Measurements from ENCODE around the gene MRPL39. TPM values are rescaled to one million over a fixed set of nuclear protein-coding genes. Genes with fewer than 3 reads are reported as not detected.

Gene MRPL39
- total and polyA plus RNA-seq, 8 donors = 2.9 to 65.6 (median 31.5) TPM; not detected in 1

DNA sequence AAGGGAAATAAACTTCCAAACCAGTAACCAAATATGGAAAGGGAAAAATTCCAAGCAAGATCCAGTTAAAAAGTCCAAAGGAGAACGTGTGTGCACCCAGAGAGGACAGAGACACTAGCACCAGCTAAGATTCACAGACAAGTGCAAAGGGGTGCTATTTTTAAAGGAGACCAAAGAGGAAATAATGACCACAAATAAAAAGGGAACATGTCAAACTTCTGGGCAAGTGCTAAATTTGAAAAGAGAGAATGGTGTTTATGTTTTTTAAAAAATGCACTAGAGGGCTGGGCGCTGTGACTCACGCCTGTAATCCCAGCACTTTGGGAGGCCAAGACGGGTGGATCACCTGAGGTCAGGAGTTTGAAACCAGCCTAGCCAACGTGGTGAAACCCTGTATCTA lies 40.4 kb upstream of the MRPL39 start:
- 44 to 63% (median 60%) methylated on average over 5 of the region's 5 CpGs for WGBS, 5 donors
- TF ChIP-seq POLR2A (IDR thresholded peaks at IDR 0.05) = no peak
- intact Hi-C loops (cut with DNase I; ENCODE audit: low total_unique reads) = no loop called here

DNA sequence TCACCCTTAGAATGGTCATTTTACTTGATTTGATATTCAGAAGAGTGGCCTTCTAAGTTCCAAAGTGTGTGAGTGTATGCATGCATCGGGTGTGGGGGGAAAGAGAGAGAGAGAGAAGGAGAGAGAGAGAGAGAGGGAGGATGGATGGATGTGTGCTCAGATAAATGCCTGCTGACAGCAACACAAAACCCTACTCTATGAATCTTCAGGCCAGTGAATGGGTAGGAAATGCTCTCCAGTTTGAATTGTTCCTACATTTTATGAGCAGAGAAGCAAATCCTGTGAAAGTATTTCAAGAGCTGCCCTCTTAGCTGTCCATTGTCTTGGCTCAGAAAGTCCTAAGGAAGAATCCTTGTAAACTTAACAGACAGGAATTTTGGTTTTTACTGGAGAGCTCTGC lies 39.2 kb upstream of the MRPL39 start:
- Histone ChIP-seq H3K4me3 (no peak overlapping the region), H3K27ac (no peak overlapping the region), H3K27me3 (no peaks in the 10 kb centered on the region), H3K9me3 (no peaks in the 10 kb centered on the region), H3K4me1 (peaks cover 0 to 11% (median 2%) of the 10 kb centered on the region in 4 donors), H3K36me3 (no peaks in the 10 kb centered on the region)
- no peak for DNase-seq
- TF ChIP-seq POLR2A (IDR thresholded peaks at IDR 0.05) (no peak), POLR2AphosphoS5 (IDR thresholded peaks at IDR 0.05) (no peak), CTCF (IDR thresholded peaks at IDR 0.05) (no peak), EP300 (IDR thresholded peaks at IDR 0.05) (no peak)
- intact Hi-C loops (cut with DNase I; ENCODE audit: low total_unique reads) = no loop called here
- WGBS, 5 donors = 64 to 80% (median 65%) methylated on average over 1 of the region's 1 CpG

More for the DNA sequence above, 40.4 kb upstream of the MRPL39 start:
- Histone ChIP-seq H3K36me3 (no peaks in the 10 kb centered on the region), H3K4me3 (no peak overlapping the region), H3K27me3 (no peaks in the 10 kb centered on the region), H3K9me3 (no peaks in the 10 kb centered on the region), H3K4me1 (peaks cover 0 to 11% (median 2%) of the 10 kb centered on the region in 4 donors), H3K27ac (no peak overlapping the region)
- no peak for DNase-seq

- WGBS, 5 donors = 80 to 86% (median 83%) methylated on average over 4 of the region's 4 CpGs
- DNase-seq = no peak
- Histone ChIP-seq H3K27ac (no peak overlapping the region), H3K4me3 (no peak overlapping the region), H3K4me1 (peaks cover 11 to 39% (median 24%) of the 10 kb centered on the region in 4 donors), H3K9me3 (no peaks in the 10 kb centered on the region), H3K36me3 (no peaks in the 10 kb centered on the region), H3K27me3 (peaks cover 0 to 20% (median 16%) of the 10 kb centered on the region in 3 donors)
- intact Hi-C loops (cut with DNase I; ENCODE audit: low total_unique reads) = no loop called here
- TF ChIP-seq EP300 (IDR thresholded peaks at IDR 0.05) (no peak), POLR2AphosphoS5 (IDR thresholded peaks at IDR 0.05) (no peak), CTCF (IDR thresholded peaks at IDR 0.05) (no peak), POLR2A (IDR thresholded peaks at IDR 0.05) (no peak)
Measured at GRCh38 chr21:25643486-25643885, 36.2 kb upstream of the MRPL39 start.

- DNase-seq = no peak
- WGBS, 5 donors = 56 to 65% (median 62%) methylated on average over 5 of the region's 5 CpGs
- H3K4me3 ChIP-seq = peak overlapping the region; percentile 54 to 73 (median 64)
- peaks cover 0 to 31% (median 25%) of the 10 kb centered on the region in 3 donors for H3K27me3 ChIP-seq
- intact Hi-C loops (cut with DNase I; ENCODE audit: low total_unique reads) = no loop called here
- H3K36me3 ChIP-seq = no peaks in the 10 kb centered on the region
- no peaks in the 10 kb centered on the region for H3K9me3 ChIP-seq
- H3K27ac ChIP-seq = peak overlapping the region in 2 of 5 donors; percentile 78 to 93
- peaks cover 11 to 34% (median 26%) of the 10 kb centered on the region in 4 donors for H3K4me1 ChIP-seq
- TF ChIP-seq POLR2A (IDR thresholded peaks at IDR 0.05) (no peak), CTCF (IDR thresholded peaks at IDR 0.05) (no peak), EP300 (IDR thresholded peaks at IDR 0.05) (no peak), POLR2AphosphoS5 (IDR thresholded peaks at IDR 0.05) (no peak)
Measured at GRCh38 chr21:25640943-25641292, 33.6 kb upstream of the MRPL39 start.

- Histone ChIP-seq H3K4me3 (peak overlapping the region; percentile 54 to 73 (median 64)), H3K27me3 (peaks cover 0 to 31% (median 25%) of the 10 kb centered on the region in 3 donors), H3K4me1 (peaks cover 11 to 34% (median 26%) of the 10 kb centered on the region in 4 donors), H3K36me3 (no peaks in the 10 kb centered on the region), H3K27ac (peak overlapping the region; percentile 4 to 93 (median 77)), H3K9me3 (no peaks in the 10 kb centered on the region)
- DNase-seq = peak in 1 of 2 donors; percentile 66
- intact Hi-C loops (cut with DNase I; ENCODE audit: low total_unique reads) = no loop called here
- TF ChIP-seq POLR2A (IDR thresholded peaks at IDR 0.05) (no peak), POLR2AphosphoS5 (IDR thresholded peaks at IDR 0.05) (no peak), CTCF (IDR thresholded peaks at IDR 0.05) (no peak), EP300 (IDR thresholded peaks at IDR 0.05) (no peak)
- WGBS, 5 donors = 8 to 10% (median 10%) methylated on average over 23 to 27 of the region's 27 CpGs
Measured at GRCh38 chr21:25640202-25640942, 33.1 kb upstream of the MRPL39 start.
